Colonic mucosa (tissue), 4 donors: ENCODE measurements around the gene MYO16. TPM values are rescaled to one million over a fixed set of nuclear protein-coding genes. Genes with fewer than 3 reads are reported as not detected.

Source experiments
- DNase-seq: peaks from one replicate; pipeline ENCODE4 v3.0.0-alpha.2; 2020
- H3K27ac ChIP-seq: fragments of 200-600 bp; one replicate; pipeline ENCODE4 v1.8.0; 2021
- H3K27me3 ChIP-seq: fragments of 200-600 bp; one replicate; pipeline ENCODE4 v1.8.0; 2021
- H3K36me3 ChIP-seq: fragments of 200-600 bp; one replicate; pipeline ENCODE4 v1.8.0; 2021
- H3K4me1 ChIP-seq: fragments of 200-600 bp; one replicate; pipeline ENCODE4 v1.8.0; 2021; ENCODE audit warnings: mild to moderate bottlenecking
- H3K4me3 ChIP-seq: fragments of 200-600 bp; one replicate; pipeline ENCODE4 v1.8.0; 2021
- H3K9ac ChIP-seq, 2 donors: one replicate each; pipeline ENCODE4 v1.7.0; 2013; ENCODE audit warnings: control low read depth in 2 of 2, low read depth in 2 of 2, low read length in 2 of 2
- H3K9me3 ChIP-seq: fragments of 200-600 bp; one replicate; pipeline ENCODE4 v1.8.0; 2021
- intact Hi-C: fragments of 100-400 bp; cut with DNase I; formaldehyde crosslinking; loops from one replicate; pipeline ENCODE4 v1.14.1; 2022
- total RNA-seq, 2 donors: library from RNA; stranded (reverse); fragmentation: NEBNext Ultra II Directional in 1 of 2; extraction: Animal tissue kit (Norgen Biotek cat#: 25700) in 1 of 2; gene quantifications; one replicate each; pipeline ENCODE4 v1.2.1, GENCODE V29; 2021
- TF ChIP-seq, protein P1 (sequence below): fragments of 200-600 bp; IDR thresholded peaks from one replicate; pipeline ENCODE4 v1.8.0; 2022; ENCODE audit warnings: antibody characterized with exemption, mild to moderate bottlenecking
- donor health status: healthy.
- donor health status: DM: no; HTN: no; CAD: no.
- donor health status: DM: no; HTN: no; CAD: no.

Gene MYO16
- total RNA-seq, 2 donors from 2014 or later, result 0.05 TPM; not detected in 1

DNA sequence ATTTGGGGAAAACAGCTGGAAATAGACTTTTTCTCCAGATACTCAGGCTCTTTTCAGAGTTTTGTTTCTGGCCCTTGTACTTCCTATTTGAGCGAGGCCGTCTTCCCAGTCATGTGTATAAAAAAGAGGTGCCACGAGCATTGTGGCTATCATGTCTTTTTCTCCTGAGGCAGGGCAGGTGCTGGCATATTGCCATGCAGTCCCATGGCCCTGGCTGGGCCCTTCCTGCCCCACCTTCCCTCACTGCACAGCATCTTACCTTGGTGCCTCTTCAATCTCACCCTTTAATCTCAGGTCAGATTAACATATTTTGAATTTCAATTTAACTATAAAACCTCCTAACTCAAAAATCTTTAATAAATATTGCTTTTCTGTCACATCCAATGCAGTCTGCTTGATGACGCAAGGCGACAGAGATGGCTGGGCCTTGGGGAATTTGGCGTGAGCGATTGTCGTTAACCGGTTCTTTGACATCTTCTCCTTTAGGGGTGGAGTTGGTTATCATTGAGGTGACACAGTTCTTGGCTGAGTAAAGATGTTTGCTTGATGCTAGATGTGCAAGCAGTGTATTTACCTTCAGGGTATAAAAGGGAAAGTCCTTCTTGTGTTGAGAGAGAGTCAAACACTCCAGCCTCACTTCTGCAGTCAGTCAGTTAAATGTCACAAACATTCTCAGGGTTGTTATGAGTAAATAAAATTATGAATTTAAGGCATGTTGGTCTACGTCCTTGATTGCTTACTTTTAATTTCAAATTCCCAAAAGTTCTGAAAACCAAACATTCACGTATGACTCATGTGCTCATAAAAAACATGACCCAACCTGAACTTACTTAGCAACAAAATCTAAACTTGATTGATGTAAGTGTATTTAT, 289.9 kb downstream of the MYO16 start:
- no peaks in the 10 kb centered on the region for H3K36me3 ChIP-seq
- no peaks in the 10 kb centered on the region for H3K27me3 ChIP-seq
- no peaks in the 10 kb centered on the region for H3K9me3 ChIP-seq
- H3K27ac ChIP-seq, result no peak overlapping the region
- TF ChIP-seq, protein P1, sequence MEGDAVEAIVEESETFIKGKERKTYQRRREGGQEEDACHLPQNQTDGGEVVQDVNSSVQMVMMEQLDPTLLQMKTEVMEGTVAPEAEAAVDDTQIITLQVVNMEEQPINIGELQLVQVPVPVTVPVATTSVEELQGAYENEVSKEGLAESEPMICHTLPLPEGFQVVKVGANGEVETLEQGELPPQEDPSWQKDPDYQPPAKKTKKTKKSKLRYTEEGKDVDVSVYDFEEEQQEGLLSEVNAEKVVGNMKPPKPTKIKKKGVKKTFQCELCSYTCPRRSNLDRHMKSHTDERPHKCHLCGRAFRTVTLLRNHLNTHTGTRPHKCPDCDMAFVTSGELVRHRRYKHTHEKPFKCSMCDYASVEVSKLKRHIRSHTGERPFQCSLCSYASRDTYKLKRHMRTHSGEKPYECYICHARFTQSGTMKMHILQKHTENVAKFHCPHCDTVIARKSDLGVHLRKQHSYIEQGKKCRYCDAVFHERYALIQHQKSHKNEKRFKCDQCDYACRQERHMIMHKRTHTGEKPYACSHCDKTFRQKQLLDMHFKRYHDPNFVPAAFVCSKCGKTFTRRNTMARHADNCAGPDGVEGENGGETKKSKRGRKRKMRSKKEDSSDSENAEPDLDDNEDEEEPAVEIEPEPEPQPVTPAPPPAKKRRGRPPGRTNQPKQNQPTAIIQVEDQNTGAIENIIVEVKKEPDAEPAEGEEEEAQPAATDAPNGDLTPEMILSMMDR, result no peak
- peak; percentile 29 for DNase-seq
- intact Hi-C loops, result no loop called here
- no peaks in the 10 kb centered on the region for H3K4me1 ChIP-seq
- no peak overlapping the region for H3K4me3 ChIP-seq
- H3K9ac ChIP-seq, result no peak overlapping the region

- Histone ChIP-seq H3K4me3 (no peak overlapping the region), H3K27ac (no peak overlapping the region), H3K27me3 (no peaks in the 10 kb centered on the region), H3K9me3 (no peaks in the 10 kb centered on the region), H3K36me3 (no peaks in the 10 kb centered on the region), H3K4me1 (no peaks in the 10 kb centered on the region), H3K9ac (no peak overlapping the region)
- intact Hi-C loops, result no loop called here
- TF ChIP-seq, protein P1, result no peak
- no peak for DNase-seq
Measured at GRCh38 chr13:108920137-108920536, 290.7 kb downstream of the MYO16 start.

- DNase-seq, result no peak
- no peaks in the 10 kb centered on the region for H3K36me3 ChIP-seq
- no peaks in the 10 kb centered on the region for H3K9me3 ChIP-seq
- H3K4me1 ChIP-seq, result no peaks in the 10 kb centered on the region
- H3K27me3 ChIP-seq, result no peaks in the 10 kb centered on the region
- no peak overlapping the region for H3K9ac ChIP-seq
- TF ChIP-seq, protein P1, result no peak
- no peak overlapping the region for H3K27ac ChIP-seq
- intact Hi-C loops, result no loop called here
- H3K4me3 ChIP-seq, result no peak overlapping the region
Measured at GRCh38 chr13:108921238-108921637, 291.8 kb downstream of the MYO16 start.

DNA sequence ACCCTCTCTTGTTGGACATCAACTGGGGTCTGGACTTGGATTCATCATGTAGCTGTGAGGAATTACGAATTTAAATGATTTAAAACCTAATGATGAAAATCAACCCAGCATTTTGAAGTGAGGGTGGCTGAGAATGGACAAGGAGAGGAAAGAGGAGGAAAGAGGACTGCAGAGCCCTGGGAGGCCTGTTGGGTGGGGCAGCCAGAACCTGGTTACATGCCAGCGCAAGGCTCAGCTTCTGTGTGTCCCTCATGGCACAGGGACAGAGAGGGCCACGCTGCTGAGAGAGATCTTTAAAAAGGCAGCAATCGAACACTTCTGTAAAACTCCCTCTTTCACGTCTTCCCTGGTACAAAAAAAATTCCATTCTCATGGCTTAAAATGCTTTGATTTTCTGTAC, 292.7 kb downstream of the MYO16 start:
- TF ChIP-seq, protein P1, result no peak
- H3K27ac ChIP-seq, result no peak overlapping the region
- no peaks in the 10 kb centered on the region for H3K4me1 ChIP-seq
- no peak overlapping the region for H3K9ac ChIP-seq
- no peaks in the 10 kb centered on the region for H3K36me3 ChIP-seq
- intact Hi-C loops, result no loop called here
- no peak overlapping the region for H3K4me3 ChIP-seq
- DNase-seq, result peak; percentile 29
- H3K9me3 ChIP-seq, result no peaks in the 10 kb centered on the region
- no peaks in the 10 kb centered on the region for H3K27me3 ChIP-seq

GRCh38 chr13:108923386-108924047, 294.1 kb downstream of the MYO16 start:
- Histone ChIP-seq H3K27me3 (no peaks in the 10 kb centered on the region), H3K9me3 (no peaks in the 10 kb centered on the region), H3K36me3 (no peaks in the 10 kb centered on the region), H3K27ac (no peak overlapping the region), H3K9ac (no peak overlapping the region), H3K4me3 (no peak overlapping the region), H3K4me1 (no peaks in the 10 kb centered on the region)
- DNase-seq, result no peak
- TF ChIP-seq, protein P1, result no peak
- intact Hi-C loops, result no loop called here
